GM12873 (cell line): ENCODE results near the gene LRRC4B.

ENCODE experiments used
- TF ChIP-seq, protein P1 (sequence below): IDR thresholded peaks from 2 replicates; pipeline ENCODE4 v1.5.1; 2012; ENCODE audit warnings: low read depth, mild to moderate bottlenecking, moderate library complexity, low read length, control low read depth; ENCODE audit not compliant: insufficient read depth; ENCODE audit errors: missing control alignments

LRRC4B gene

DNA sequence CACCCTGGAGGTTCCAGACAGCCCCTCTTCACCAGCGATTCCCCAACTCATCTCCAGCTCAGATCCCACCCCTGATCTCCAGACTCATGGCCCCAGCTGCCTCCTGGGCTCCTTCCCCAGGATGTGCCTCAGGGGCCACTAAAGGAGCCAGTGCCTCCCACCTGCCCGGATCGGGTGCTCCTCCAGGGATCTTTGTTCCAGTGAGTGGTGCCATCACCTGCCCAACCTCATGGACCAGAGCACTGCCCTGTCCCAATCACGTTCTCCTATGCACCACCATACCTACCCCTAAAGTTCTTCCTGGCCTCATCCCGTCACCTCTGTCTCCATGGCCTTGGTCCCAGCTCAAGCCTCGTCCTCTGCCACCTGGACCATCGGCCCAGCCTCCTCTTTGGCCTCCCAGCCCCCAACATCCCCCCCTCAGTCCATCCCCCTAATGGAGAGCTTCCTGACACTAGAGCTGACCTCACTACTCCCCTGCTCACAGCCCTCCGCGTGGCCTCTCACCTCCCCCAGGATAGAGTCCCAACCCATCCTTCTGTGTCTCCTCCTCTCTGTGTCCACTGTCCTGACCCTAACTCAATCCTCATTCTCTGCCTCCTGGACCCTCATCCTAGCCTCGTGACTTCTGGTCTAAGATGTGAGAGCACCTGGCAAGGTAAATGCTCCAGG, 82.8 kb downstream of the LRRC4B start:
- TF ChIP-seq, protein P1, sequence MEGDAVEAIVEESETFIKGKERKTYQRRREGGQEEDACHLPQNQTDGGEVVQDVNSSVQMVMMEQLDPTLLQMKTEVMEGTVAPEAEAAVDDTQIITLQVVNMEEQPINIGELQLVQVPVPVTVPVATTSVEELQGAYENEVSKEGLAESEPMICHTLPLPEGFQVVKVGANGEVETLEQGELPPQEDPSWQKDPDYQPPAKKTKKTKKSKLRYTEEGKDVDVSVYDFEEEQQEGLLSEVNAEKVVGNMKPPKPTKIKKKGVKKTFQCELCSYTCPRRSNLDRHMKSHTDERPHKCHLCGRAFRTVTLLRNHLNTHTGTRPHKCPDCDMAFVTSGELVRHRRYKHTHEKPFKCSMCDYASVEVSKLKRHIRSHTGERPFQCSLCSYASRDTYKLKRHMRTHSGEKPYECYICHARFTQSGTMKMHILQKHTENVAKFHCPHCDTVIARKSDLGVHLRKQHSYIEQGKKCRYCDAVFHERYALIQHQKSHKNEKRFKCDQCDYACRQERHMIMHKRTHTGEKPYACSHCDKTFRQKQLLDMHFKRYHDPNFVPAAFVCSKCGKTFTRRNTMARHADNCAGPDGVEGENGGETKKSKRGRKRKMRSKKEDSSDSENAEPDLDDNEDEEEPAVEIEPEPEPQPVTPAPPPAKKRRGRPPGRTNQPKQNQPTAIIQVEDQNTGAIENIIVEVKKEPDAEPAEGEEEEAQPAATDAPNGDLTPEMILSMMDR = no peak

DNA sequence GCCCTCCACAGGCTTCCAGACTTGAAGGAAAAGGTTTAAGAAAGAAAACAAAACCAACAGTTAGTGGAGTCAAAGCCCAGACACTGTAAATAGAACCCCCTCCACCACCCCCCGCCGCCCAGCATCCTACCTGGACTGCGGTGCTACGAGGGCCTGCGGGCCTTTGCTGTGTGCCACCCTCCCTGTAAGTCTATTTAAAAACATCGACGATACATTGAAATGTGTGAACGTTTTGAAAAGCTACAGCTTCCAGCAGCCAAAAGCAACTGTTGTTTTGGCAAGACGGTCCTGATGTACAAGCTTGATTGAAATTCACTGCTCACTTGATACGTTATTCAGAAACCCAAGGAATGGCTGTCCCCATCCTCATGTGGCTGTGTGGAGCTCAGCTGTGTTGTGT, 85.3 kb downstream of the LRRC4B start:
- TF ChIP-seq, protein P1 = no peak

DNA sequence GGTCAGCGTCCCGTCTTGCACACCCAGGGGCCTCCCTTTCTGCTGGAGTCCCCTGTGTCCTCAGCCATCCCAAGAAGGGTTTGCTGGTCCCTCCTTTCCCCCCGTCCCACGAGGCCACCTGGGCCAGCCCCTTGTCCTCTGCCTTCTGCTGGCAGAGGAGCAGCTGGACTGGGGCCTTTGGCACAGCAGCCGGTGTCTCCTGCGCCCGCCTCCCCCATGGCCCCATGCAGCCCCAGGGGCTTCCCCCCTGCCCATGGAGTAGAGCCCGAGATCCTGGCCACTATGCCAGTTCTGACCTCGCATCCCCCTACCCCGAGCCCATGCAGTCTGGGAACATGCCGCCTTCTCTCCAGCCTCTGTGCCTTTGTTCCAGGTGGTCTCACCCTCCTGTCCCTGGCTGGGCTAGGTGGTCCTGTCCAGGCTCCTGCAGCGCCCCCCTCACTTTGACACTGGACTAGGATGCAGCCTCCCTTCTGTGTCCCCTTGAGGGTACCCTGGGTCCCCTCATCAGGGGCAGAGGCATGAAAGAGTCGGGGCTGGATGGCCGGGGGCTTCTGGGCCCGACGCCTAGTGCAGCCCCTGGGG, 85.9 kb downstream of the LRRC4B start:
- TF ChIP-seq, protein P1 = no peak

DNA sequence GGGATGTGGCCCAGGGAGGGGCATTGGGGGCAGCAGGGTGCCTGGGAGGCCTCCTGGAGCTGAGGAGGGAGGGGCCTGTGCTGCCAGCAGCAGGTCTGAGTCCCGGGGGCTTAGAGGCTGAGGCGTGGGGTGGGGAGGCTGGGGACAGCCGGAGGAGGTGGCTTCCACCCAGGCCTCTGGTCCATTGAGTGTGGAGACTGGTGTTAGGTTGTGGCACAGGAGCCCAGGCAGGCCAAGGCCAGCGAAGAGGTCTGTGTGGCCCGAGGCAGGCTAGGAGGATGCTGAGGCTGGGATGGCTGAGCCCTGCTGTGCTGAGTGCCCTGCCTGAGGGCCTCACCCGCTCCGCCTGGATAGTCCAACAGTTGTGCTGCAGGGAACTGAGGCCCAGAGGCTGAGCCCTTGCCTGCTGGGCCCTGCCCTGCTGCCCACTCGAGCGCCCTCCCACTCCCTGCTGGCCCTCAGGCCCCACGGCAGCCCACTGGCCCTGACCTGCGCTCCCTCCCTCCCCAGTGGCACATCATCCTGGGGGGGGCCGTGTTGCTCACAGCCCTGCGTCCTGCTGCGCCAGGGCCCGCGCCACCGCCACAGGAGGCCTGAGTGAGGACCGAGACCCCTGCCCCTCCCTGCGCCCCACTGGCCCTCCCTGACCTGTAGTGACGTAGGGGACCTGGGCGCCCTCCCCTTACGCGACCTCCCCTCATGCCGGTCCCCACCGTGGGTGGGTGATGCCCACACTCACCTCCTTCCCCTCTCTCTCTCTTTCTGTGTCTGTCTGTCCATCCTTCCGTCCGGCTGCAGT, 86.7 kb downstream of the LRRC4B start:
- TF ChIP-seq, protein P1 = no peak

DNA sequence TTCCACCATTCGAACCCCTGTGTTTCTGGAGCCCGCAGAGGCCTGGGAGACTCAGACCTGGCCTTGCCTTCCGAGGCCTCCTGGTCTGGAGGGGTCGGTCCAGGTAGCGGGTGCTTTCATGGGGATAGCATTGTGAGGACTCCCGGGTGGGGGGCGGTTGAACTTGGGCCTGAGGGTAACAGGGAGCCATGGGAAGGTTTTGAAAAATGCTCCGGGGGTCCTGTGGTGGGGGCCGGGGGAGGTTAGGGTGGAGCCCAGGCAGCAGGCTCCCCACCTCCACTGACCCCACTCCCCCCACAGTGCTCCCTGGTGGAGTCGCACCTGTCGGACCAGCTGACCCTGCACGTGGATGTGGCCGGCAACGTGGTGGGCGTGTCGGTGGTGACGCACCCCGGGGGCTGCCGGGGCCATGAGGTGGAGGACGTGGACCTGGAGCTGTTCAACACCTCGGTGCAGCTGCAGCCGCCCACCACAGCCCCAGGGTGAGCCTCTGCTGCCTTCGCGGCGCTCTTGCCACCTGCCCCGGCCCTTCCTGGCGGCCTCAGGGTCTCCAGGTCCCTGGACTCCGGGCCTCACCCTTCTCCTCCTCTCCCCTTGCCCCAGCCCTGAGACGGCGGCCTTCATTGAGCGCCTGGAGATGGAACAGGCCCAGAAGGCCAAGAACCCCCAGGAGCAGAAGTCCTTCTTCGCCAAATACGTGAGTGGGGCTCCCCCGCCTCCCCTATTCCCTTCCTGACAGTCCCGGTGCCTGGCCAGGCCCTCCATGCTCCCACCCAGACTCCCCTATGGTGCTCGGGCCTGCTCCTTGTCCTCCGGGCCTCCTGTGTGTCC, 87.7 kb downstream of the LRRC4B start:
- TF ChIP-seq, protein P1 = no peak

DNA sequence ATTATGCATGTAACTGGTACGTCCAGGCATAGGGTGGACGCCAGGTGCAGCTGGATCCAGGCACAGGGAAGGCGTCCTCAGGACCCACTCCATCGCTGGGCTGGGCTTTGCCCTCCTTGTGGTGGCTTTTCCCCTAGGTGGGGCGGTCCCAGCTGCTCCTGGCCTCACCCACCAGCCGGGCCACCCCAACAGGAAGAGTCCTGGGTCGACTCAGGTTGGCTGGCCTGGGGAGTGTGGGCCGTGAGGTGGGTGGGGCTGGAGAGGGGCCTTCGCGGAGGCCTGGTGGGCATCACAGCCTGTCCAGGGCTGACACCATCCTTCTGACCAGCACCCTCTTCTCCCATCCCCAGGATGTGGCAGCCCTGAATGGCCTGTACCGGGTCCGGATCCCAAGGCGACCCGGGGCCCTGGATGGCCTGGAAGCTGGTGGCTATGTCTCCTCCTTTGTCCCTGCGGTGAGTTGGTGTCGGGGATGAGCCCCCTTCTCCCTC, 88.4 kb downstream of the LRRC4B start:
- TF ChIP-seq, protein P1 = no peak
